H1 (cell line): ENCODE data around the gene MECP2. TPM values are rescaled to one million over a fixed set of nuclear protein-coding genes. Genes with fewer than 3 reads are reported as not detected.

ENCODE experiments used
- CTCF ChIA-PET: fragments of 300-600 bp; sonication (Branson Sonifier 250); formaldehyde crosslinking; loops from one replicate; lab custom pipeline; 2021; ENCODE audit not compliant: partially characterized antibody; lab: Charles Lee
- POLR2A ChIA-PET: fragments of 300-600 bp; sonication (Branson Sonifier 250); formaldehyde crosslinking; loops from one replicate; lab custom pipeline; 2021; ENCODE audit warnings: inconsistent platforms; ENCODE audit not compliant: partially characterized antibody; lab: Charles Lee
- DNase-seq, 2 experiments: peaks; one replicate each; pipeline versions ENCODE4 v3.0.0 to v3.0.0-alpha.2; 2010 to 2022; ENCODE audit warnings: low spot score in 2 of 2, low read depth in 1 of 2, mixed read lengths in 1 of 2
- FAIRE-seq: peaks from 2 replicates; lab custom pipeline; 2011; peaks lifted over from hg19 to GRCh38; lab: Jason Lieb, UNC
- H2AFZ ChIP-seq: 2 replicates; pipeline ENCODE4 v1.8.1; 2012; ENCODE audit warnings: low read length, inconsistent platforms
- H2AK5ac ChIP-seq: 2 replicates; pipeline ENCODE4 v1.6.1; 2013; ENCODE audit warnings: low read depth, low read length
- H2BK120ac ChIP-seq: replicated peaks from 2 replicates; pipeline ENCODE3; 2013; ENCODE audit warnings: low read depth, low read length, inconsistent platforms
- H2BK12ac ChIP-seq: 2 replicates; pipeline ENCODE4 v1.6.1; 2013; ENCODE audit warnings: low read depth, low read length
- H2BK15ac ChIP-seq: 2 replicates; pipeline ENCODE4 v1.6.1; 2013; ENCODE audit warnings: low read length
- H2BK20ac ChIP-seq: 2 replicates; pipeline ENCODE4 v1.6.1; 2013; ENCODE audit warnings: low read length
- H2BK5ac ChIP-seq: 2 replicates; pipeline ENCODE4 v1.6.1; 2013; ENCODE audit warnings: low read depth, low read length
- H3K14ac ChIP-seq: 2 replicates; pipeline ENCODE4 v1.6.1; 2013; ENCODE audit warnings: inconsistent platforms; ENCODE audit not compliant: insufficient read length
- H3K18ac ChIP-seq: 2 replicates; pipeline ENCODE4 v1.6.1; 2013; ENCODE audit warnings: low read length; ENCODE audit errors: extremely low read depth
- H3K23ac ChIP-seq: 2 replicates; pipeline ENCODE4 v1.6.1; 2013; ENCODE audit warnings: inconsistent platforms; ENCODE audit not compliant: insufficient read length
- H3K23me2 ChIP-seq: 2 replicates; pipeline ENCODE4 v1.6.1; 2013; ENCODE audit warnings: low read depth, low read length
- H3K27ac ChIP-seq: 2 replicates; pipeline ENCODE4 v1.6.1; 2011; ENCODE audit warnings: low read depth, low read length, inconsistent platforms
- H3K27me3 ChIP-seq, 4 experiments: replicated peaks in 1 of 4; 1 replicate in 1 of 4; 2 replicates in 3 of 4; pipeline versions ENCODE4 v1.6.1 to v1.8.1; 2011 to 2013; ENCODE audit warnings: low read length in 3 of 4, mild to moderate bottlenecking in 3 of 4, inconsistent platforms in 2 of 4, mixed read lengths in 2 of 4, moderate library complexity in 1 of 4; ENCODE audit not compliant: control insufficient read depth in 3 of 4, insufficient read depth in 3 of 4; ENCODE audit errors: extremely low read depth in 1 of 4
- H3K36me3 ChIP-seq, 4 experiments: 2 replicates each; pipeline versions ENCODE4 v1.6.1 to v1.8.1; 2011 to 2013; ENCODE audit warnings: mild to moderate bottlenecking in 4 of 4, low read length in 3 of 4, moderate library complexity in 2 of 4, control low read depth in 1 of 4, inconsistent platforms in 1 of 4; ENCODE audit not compliant: insufficient read depth in 4 of 4, control insufficient read depth in 2 of 4
- H3K4ac ChIP-seq: replicated peaks from 2 replicates; pipeline ENCODE3; 2013; ENCODE audit warnings: low read length, low read depth, mixed read lengths, inconsistent platforms; ENCODE audit not compliant: insufficient read length
- H3K4me1 ChIP-seq, 4 experiments: replicated peaks in 1 of 4; 1 replicate in 1 of 4; 2 replicates in 3 of 4; pipeline versions ENCODE4 v1.6.1 to v1.8.1; 2011 to 2013; ENCODE audit warnings: low read length in 3 of 4, inconsistent platforms in 2 of 4, mixed read lengths in 1 of 4; ENCODE audit not compliant: insufficient read depth in 4 of 4, control insufficient read depth in 3 of 4
- H3K4me2 ChIP-seq, 2 experiments: 2 replicates each; pipeline versions ENCODE4 v1.6.1 to v1.8.1; 2011 to 2013; ENCODE audit warnings: low read depth in 2 of 2, low read length in 2 of 2, control low read depth in 1 of 2, inconsistent platforms in 1 of 2, mild to moderate bottlenecking in 1 of 2; ENCODE audit not compliant: insufficient read depth in 1 of 2
- H3K4me3 ChIP-seq, 4 experiments: fragments of 200-600, 300-600 bp in 1 of 4; sonication (generic), shearing (Covaris generic), sonication (Bioruptor Twin) in 1 of 4; 2 replicates each; pipeline versions ENCODE4 v1.5.1 to v1.8.1; 2011 to 2016; ENCODE audit warnings: low read length in 4 of 4, low read depth in 3 of 4, control low read depth in 2 of 4, inconsistent platforms in 2 of 4, mild to moderate bottlenecking in 2 of 4, mixed read lengths in 1 of 4, moderate library complexity in 1 of 4; ENCODE audit not compliant: insufficient read depth in 2 of 4; ENCODE audit errors: extremely low read depth in 1 of 4
- H3K56ac ChIP-seq: replicated peaks from 2 replicates; pipeline ENCODE3; 2013; ENCODE audit warnings: low read depth, mild to moderate bottlenecking, mixed read lengths, low read length, inconsistent platforms; ENCODE audit not compliant: insufficient read length
- H3K79me1 ChIP-seq: 2 replicates; pipeline ENCODE4 v1.6.1; 2013; ENCODE audit warnings: low read depth, low read length, control low read depth
- H3K79me2 ChIP-seq, 2 experiments: 2 replicates each; pipeline versions ENCODE4 v1.6.1 to v1.8.1; 2012 to 2013; ENCODE audit warnings: low read length in 2 of 2, mild to moderate bottlenecking in 2 of 2, inconsistent platforms in 1 of 2; ENCODE audit not compliant: insufficient read depth in 2 of 2, control insufficient read depth in 1 of 2
- H3K9ac ChIP-seq, 4 experiments: replicated peaks in 1 of 4; 1 replicate in 1 of 4; 2 replicates in 3 of 4; pipeline versions ENCODE4 v1.6.1 to v1.8.1; 2011 to 2013; ENCODE audit warnings: low read depth in 3 of 4, low read length in 3 of 4, control low read depth in 2 of 4, mild to moderate bottlenecking in 2 of 4, moderate library complexity in 2 of 4, inconsistent platforms in 1 of 4; ENCODE audit errors: extremely low read depth in 1 of 4
- H3K9me3 ChIP-seq, 2 experiments: 2 replicates each; pipeline versions ENCODE4 v1.6.1 to v1.8.1; 2012 to 2013; ENCODE audit warnings: mild to moderate bottlenecking in 2 of 2, moderate library complexity in 2 of 2, control low read depth in 1 of 2, inconsistent platforms in 1 of 2, low read depth in 1 of 2, low read length in 1 of 2, mixed read lengths in 1 of 2; ENCODE audit not compliant: insufficient read depth in 2 of 2
- H4K20me1 ChIP-seq, 2 experiments: replicated peaks in 1 of 2; 2 replicates each; pipeline versions ENCODE3 to v1.8.1; 2011 to 2013; ENCODE audit warnings: inconsistent platforms in 2 of 2, low read length in 2 of 2, mild to moderate bottlenecking in 1 of 2; ENCODE audit not compliant: insufficient read depth in 2 of 2, control insufficient read depth in 1 of 2
- H4K5ac ChIP-seq: 2 replicates; pipeline ENCODE4 v1.6.1; 2013; ENCODE audit warnings: low read length, low read depth, mixed read lengths, inconsistent platforms; ENCODE audit not compliant: insufficient read length
- H4K8ac ChIP-seq: 2 replicates; pipeline ENCODE4 v1.8.0; 2013; ENCODE audit warnings: mild to moderate bottlenecking, moderate library complexity, low read length, inconsistent platforms; ENCODE audit not compliant: insufficient read depth; ENCODE audit errors: extremely low read depth
- H4K91ac ChIP-seq: replicated peaks from 2 replicates; pipeline ENCODE3; 2013; ENCODE audit warnings: low read length, mixed read lengths, inconsistent platforms; ENCODE audit not compliant: insufficient read length
- CREB1 ChIP-seq: IDR thresholded peaks from 2 replicates; pipeline ENCODE4 v1.6.1; 2012; ENCODE audit warnings: inconsistent platforms
- KDM5A ChIP-seq: fragments of 200-600 bp; IDR thresholded peaks from 2 replicates; pipeline ENCODE4 v1.7.1; 2012; ENCODE audit warnings: mild to moderate bottlenecking, low read length, inconsistent platforms, mixed read lengths
- POLR2A ChIP-seq, 2 experiments: IDR thresholded peaks; 1 replicate in 1 of 2; 2 replicates in 1 of 2; pipeline ENCODE4 v1.6.1; 2011; ENCODE audit warnings: low read depth in 2 of 2, low read length in 2 of 2, mild to moderate bottlenecking in 2 of 2; ENCODE audit errors: control extremely low read depth in 1 of 2
- SIN3A ChIP-seq, 2 experiments: IDR thresholded peaks in 1 of 2; conservative IDR thresholded peaks in 1 of 2; 2 replicates each; pipeline ENCODE4 v1.6.1; 2011 to 2012; ENCODE audit warnings: low read length in 2 of 2, improper control_type of control experiment in 1 of 2, low read depth in 1 of 2, mild to moderate bottlenecking in 1 of 2
- SUZ12 ChIP-seq: fragments of 200-600 bp; sonication (generic); IDR thresholded peaks from 2 replicates; pipeline ENCODE4 v1.6.1; 2012; ENCODE audit warnings: mild to moderate bottlenecking, inconsistent platforms, low read length, moderate library complexity, mixed read lengths
- WGBS, 2 experiments: shearing (Covaris generic) in 1 of 2; methylation state at CpG; one replicate each; pipeline versions ENCODE4 v1.1.6 to v1.1.7; 2013 to 2015; ENCODE audit warnings: low lambda C conversion rate in 2 of 2, mixed read lengths in 2 of 2, inconsistent platforms in 1 of 2, low coverage in 1 of 2, missing lambda C conversion rate in 1 of 2; ENCODE audit not compliant: insufficient replicate concordance in 2 of 2, insufficient coverage in 1 of 2, insufficient read length in 1 of 2; ENCODE audit errors: extremely low coverage in 1 of 2, missing lambda C conversion rate in 1 of 2; 5-methylcytosine and 5-hydroxymethylcytosine counted together
- polyA plus RNA-seq, 7 experiments: library from polyadenylated mRNA; depleted of rRNA in 3 of 7; stranded (reverse) in 5 of 7; unstranded in 2 of 7; fragments of >200 nt in 5 of 7; fragments of 200-250 nt in 2 of 7; gene quantifications; 1 replicate in 5 of 7; 2 replicates in 1 of 7; 4 replicates in 1 of 7; pipeline versions ENCODE4 v1.2.1 to v1.2.3, GENCODE V29; 2011 to 2013; ENCODE audit warnings: missing spikeins in 2 of 7, mixed read lengths in 2 of 7
- total RNA-seq: library from RNA; stranded (reverse); fragmentation: NEBNext Ultra II Directional; extraction: Animal tissue kit (Norgen Biotek cat#: 25700); gene quantifications from 2 replicates; pipeline ENCODE4 v1.2.1, GENCODE V29; 2021

The MECP2 gene
- total and polyA plus RNA-seq, 2 of the 8 experiments (the other 6 are each of a cell fraction or from before 2014, with no cell fraction given) = 5.0 to 32.4 TPM

DNA sequence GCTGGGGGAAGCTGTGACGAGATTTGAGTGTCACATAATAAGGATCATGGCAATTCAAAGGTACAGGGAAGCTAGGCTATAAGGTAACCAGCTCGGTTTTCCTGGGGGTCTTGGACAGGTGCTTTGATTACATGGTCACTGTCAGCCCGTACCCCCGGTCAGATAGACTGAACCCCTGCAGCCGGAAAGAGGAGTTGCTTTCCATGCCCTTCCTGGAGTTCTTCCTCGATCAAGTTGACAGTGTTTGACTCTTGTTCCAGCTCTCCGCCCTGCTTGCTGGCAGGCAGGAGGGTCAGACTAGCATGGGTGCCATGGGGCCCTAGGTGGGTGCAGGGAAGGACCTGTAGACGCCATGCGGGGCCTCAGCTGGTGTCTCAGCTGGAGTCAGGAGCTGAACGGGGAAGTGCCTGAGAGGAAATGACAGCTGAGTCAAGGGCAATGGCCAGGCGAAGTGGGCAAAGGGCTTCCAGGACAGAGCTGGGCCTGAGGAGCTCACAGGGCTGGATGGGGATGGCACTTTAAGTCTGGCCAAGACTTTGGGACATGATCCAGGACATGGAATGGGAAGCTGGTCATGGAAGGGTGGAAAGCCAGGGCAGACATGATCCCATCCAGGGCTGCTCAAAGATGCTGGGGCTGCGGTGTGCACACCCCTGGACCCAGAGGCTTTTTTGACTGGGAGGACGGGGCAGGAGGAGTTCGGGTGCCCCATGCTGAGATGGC, 123.4 kb downstream of the MECP2 start:
- H3K9ac ChIP-seq = peak overlapping the region in 1 of 4 experiments; percentile 43; a peak in 2 of 7 replicates
- no peak overlapping the region for H4K5ac ChIP-seq
- H3K56ac ChIP-seq = no peak overlapping the region
- FAIRE-seq (no peak), DNase-seq (no peak)
- no peak overlapping the region for H4K91ac ChIP-seq
- no peak overlapping the region for H2BK15ac ChIP-seq
- peaks cover 7 to 16% of the 10 kb centered on the region in 2 experiments for H3K79me2 ChIP-seq
- H2BK120ac ChIP-seq = no peak overlapping the region
- no peak overlapping the region for H3K4ac ChIP-seq
- no peak overlapping the region for H3K14ac ChIP-seq
- 92% methylated on average over 13 of the region's 14 CpGs; no CpG with 5 or more reads in 1 of the 2 experiments for WGBS, 2 experiments
- peak overlapping the region; percentile 86; the same call in 1 of the 2 replicates for H2AK5ac ChIP-seq
- peaks cover 2% of the 10 kb centered on the region; the same call in 1 of the 2 replicates for H3K79me1 ChIP-seq
- H3K27ac ChIP-seq = no peak overlapping the region
- H2BK12ac ChIP-seq = no peak overlapping the region
- H3K27me3 ChIP-seq = no peaks in the 10 kb centered on the region
- no peak overlapping the region for H3K23ac ChIP-seq
- no peaks in the 10 kb centered on the region for H3K9me3 ChIP-seq
- no peak overlapping the region for H2AFZ ChIP-seq
- H3K4me3 ChIP-seq = 0 out of 8 replicates have a peak overlapping the region, but pooled peaks of 1 of the 4 experiments have one; percentile 91
- H3K23me2 ChIP-seq = peaks cover 8% of the 10 kb centered on the region; the same call in 1 of the 2 replicates
- TF ChIP-seq CREB1 = no peak
- no peak for TF ChIP-seq POLR2A (IDR thresholded peaks at IDR 0.05; ENCODE audit: control extremely low read depth in 1 of 2, low read depth in 2 of 2, low read length in 2 of 2)
- no peak for TF ChIP-seq SUZ12
- TF ChIP-seq SIN3A (conservative IDR thresholded peaks at IDR 0.05 in 1 of 2, IDR thresholded peaks at IDR 0.05 in 1 of 2; ENCODE audit: low read depth in 1 of 2, low read length in 2 of 2) = no peak
- TF ChIP-seq KDM5A = no peak
- TF ChIP-seq, all 59 proteins: peak for 0
- Histone ChIP-seq H3K4me1 (peaks cover 0 to 8% (median 3%) of the 10 kb centered on the region in 4 experiments; a peak in 3 of 7 replicates), H2BK5ac (no peak overlapping the region), H2BK20ac (no peak overlapping the region), H3K36me3 (no peaks in the 10 kb centered on the region), H3K18ac (no peak overlapping the region), H4K8ac (no peak overlapping the region; the same call in 1 of the 2 replicates), H4K20me1 (peaks cover 5 to 6% of the 10 kb centered on the region in 2 experiments), H3K4me2 (peak overlapping the region in 1 of 2 experiments; percentile 66; a peak in 1 of 4 replicates)
- ChIA-PET POLR2A (interaction anchor here (0.7 to 4.6 kb wide), 7 partner anchors 36 to 443 kb away, joined by 3 to 43 read pairs (median 3); partner anchors contain the start of gene ARHGAP4), CTCF (interaction anchor here (0.9 kb wide), 1 partner anchor 19 kb away, joined by 4 read pairs; no protein-coding TSS in a partner anchor)
